Measurements from ENCODE around the gene EID2B.

Gene EID2B

DNA sequence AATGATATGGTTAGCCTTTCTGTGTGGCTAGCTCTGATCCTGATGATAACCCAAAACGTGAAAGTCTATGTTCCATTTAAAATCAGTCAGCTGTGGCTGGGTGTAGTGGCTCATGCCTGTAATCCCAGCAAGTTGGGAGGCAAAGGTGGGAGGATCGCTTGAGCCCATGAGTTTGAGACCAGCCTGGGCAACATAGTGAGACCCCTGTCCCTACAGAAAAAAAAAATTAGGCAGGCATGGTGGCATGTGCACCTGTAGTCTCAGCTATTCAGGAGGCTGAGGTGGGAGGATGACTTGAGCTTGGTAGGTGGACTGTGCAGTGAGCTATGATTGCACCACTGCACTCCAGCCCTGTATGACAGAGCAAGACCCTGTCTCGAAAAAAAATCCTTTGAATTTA is 1.1 kb upstream of the EID2B start:
- Histone ChIP-seq H3K4me2 (ENCODE audit: low read depth, low read length, poor library complexity, severe bottlenecking) (no peak overlapping the region), H3K9ac (ENCODE audit: low read depth, low read length, poor library complexity, severe bottlenecking) (no peak overlapping the region), H3K27me3 (ENCODE audit: insufficient read depth, low read length, poor library complexity, severe bottlenecking) (no peaks in the 10 kb centered on the region), H2AFZ (ENCODE audit: low read length) (no peak overlapping the region), H3K36me3 (ENCODE audit: insufficient read depth, low read length) (no peaks in the 10 kb centered on the region), H3K4me3 (ENCODE audit: low read length, poor library complexity, severe bottlenecking) (no peak overlapping the region), H3K79me2 (ENCODE audit: insufficient read depth, low read length) (peaks cover 40% of the 10 kb centered on the region), H3F3A (ENCODE audit: low read depth) (no peaks in the 10 kb centered on the region), H4K20me1 (ENCODE audit: insufficient read depth, low read length, poor library complexity, severe bottlenecking) (peaks cover 6% of the 10 kb centered on the region), H3K9me2 (replicated peaks; ENCODE audit: low read depth, low read length) (no peaks in the 10 kb centered on the region), H3K9me3 (ENCODE audit: insufficient read depth, low read depth, low read length) (no peaks in the 10 kb centered on the region), H3K4me1 (ENCODE audit: insufficient read depth, low read length, poor library complexity, severe bottlenecking) (peaks cover 15% of the 10 kb centered on the region)
- no peak for TF ChIP-seq EZH2phosphoT487 (IDR thresholded peaks at IDR 0.05; ENCODE audit: borderline replicate concordance)
- TF ChIP-seq, protein P1, sequence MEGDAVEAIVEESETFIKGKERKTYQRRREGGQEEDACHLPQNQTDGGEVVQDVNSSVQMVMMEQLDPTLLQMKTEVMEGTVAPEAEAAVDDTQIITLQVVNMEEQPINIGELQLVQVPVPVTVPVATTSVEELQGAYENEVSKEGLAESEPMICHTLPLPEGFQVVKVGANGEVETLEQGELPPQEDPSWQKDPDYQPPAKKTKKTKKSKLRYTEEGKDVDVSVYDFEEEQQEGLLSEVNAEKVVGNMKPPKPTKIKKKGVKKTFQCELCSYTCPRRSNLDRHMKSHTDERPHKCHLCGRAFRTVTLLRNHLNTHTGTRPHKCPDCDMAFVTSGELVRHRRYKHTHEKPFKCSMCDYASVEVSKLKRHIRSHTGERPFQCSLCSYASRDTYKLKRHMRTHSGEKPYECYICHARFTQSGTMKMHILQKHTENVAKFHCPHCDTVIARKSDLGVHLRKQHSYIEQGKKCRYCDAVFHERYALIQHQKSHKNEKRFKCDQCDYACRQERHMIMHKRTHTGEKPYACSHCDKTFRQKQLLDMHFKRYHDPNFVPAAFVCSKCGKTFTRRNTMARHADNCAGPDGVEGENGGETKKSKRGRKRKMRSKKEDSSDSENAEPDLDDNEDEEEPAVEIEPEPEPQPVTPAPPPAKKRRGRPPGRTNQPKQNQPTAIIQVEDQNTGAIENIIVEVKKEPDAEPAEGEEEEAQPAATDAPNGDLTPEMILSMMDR (conservative IDR thresholded peaks at IDR 0.05; ENCODE audit: low read length): no peak

DNA sequence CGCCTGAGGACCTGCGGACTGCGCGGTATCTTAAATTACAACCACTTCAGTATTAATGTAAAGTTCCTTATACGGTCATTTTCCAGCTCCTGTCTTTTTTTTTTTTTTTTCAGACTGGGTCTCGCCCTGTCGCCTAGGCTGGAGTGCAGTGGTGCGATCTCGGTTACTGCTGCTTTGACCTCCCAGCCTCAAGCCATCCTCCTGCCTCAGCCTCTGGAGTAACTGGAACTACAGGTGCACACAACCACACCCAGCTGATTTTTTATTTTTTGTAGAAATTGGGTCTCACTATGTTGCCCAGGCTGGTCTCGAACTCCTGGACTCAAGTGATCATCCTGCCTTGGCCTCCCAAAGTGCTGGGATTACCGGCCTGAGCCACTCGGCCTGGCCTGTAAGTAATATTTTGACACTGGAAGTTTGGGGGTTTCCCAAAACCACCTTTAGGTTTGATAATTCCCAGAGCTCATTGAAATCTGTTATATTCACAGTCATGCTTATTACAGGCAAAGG is 406 bp upstream of the EID2B start:
- no peaks in the 10 kb centered on the region for H3F3A ChIP-seq (ENCODE audit: low read depth)
- no peaks in the 10 kb centered on the region for H4K20me1 ChIP-seq (ENCODE audit: insufficient read depth, low read length, poor library complexity, severe bottlenecking)
- H3K36me3 ChIP-seq (ENCODE audit: insufficient read depth, low read length): no peaks in the 10 kb centered on the region
- peaks cover 8% of the 10 kb centered on the region for H3K4me1 ChIP-seq (ENCODE audit: insufficient read depth, low read length, poor library complexity, severe bottlenecking)
- H3K9me2 ChIP-seq (replicated peaks; ENCODE audit: low read depth, low read length): no peaks in the 10 kb centered on the region
- no peaks in the 10 kb centered on the region for H3K9me3 ChIP-seq (ENCODE audit: insufficient read depth, low read depth, low read length)
- no peak overlapping the region for H3K4me3 ChIP-seq (ENCODE audit: low read length, poor library complexity, severe bottlenecking)
- H3K79me2 ChIP-seq (ENCODE audit: insufficient read depth, low read length): peaks cover 32% of the 10 kb centered on the region
- TF ChIP-seq, protein P1 (conservative IDR thresholded peaks at IDR 0.05; ENCODE audit: low read length): no peak
- H2AFZ ChIP-seq (ENCODE audit: low read length): 0 out of 2 replicates have a peak overlapping the region, but pooled peaks have one; percentile 34
- no peaks in the 10 kb centered on the region for H3K27me3 ChIP-seq (ENCODE audit: insufficient read depth, low read length, poor library complexity, severe bottlenecking)
- no peak overlapping the region for H3K4me2 ChIP-seq (ENCODE audit: low read depth, low read length, poor library complexity, severe bottlenecking)
- no peak overlapping the region for H3K9ac ChIP-seq (ENCODE audit: low read depth, low read length, poor library complexity, severe bottlenecking)

DNA sequence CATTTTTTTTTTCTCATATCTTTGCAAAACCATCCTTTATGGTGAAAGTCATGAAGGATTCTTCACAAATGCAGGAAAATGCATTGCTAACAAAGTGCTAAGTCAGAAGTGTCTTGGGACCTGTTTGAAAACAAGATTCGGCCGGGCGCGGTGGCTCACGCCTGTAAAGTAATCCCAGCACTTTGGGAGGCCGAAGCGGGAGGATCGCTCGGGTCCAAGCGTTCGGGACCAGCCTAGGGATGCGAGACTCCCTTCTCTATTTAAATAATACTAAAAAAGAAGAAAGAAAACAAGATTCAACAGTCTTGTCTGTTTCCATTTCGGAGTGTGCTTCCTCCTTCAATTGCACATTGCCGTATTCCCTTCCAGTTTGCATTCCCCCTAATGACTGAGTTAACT is 819 bp downstream of the EID2B start:
- no peaks in the 10 kb centered on the region for H3K9me2 ChIP-seq (replicated peaks; ENCODE audit: low read depth, low read length)
- peak overlapping the region; percentile 86 for H3K9ac ChIP-seq (ENCODE audit: low read depth, low read length, poor library complexity, severe bottlenecking)
- H3F3A ChIP-seq (ENCODE audit: low read depth): no peaks in the 10 kb centered on the region
- H3K9me3 ChIP-seq (ENCODE audit: insufficient read depth, low read depth, low read length): no peaks in the 10 kb centered on the region
- peak overlapping the region; percentile 69 for H3K4me2 ChIP-seq (ENCODE audit: low read depth, low read length, poor library complexity, severe bottlenecking)
- H2AFZ ChIP-seq (ENCODE audit: low read length): no peak overlapping the region
- peaks cover 8% of the 10 kb centered on the region for H3K4me1 ChIP-seq (ENCODE audit: insufficient read depth, low read length, poor library complexity, severe bottlenecking)
- no peaks in the 10 kb centered on the region for H4K20me1 ChIP-seq (ENCODE audit: insufficient read depth, low read length, poor library complexity, severe bottlenecking)
- H3K27me3 ChIP-seq (ENCODE audit: insufficient read depth, low read length, poor library complexity, severe bottlenecking): no peaks in the 10 kb centered on the region
- no peaks in the 10 kb centered on the region for H3K36me3 ChIP-seq (ENCODE audit: insufficient read depth, low read length)
- no peak for TF ChIP-seq EZH2phosphoT487 (IDR thresholded peaks at IDR 0.05; ENCODE audit: borderline replicate concordance)
- TF ChIP-seq, protein P1 (conservative IDR thresholded peaks at IDR 0.05; ENCODE audit: low read length): no peak
- H3K79me2 ChIP-seq (ENCODE audit: insufficient read depth, low read length): peaks cover 27% of the 10 kb centered on the region
- peak overlapping the region; percentile 88 for H3K4me3 ChIP-seq (ENCODE audit: low read length, poor library complexity, severe bottlenecking)
